Left lung (tissue), 10 donors: ENCODE measurements around the gene MRPL11. TPM values are rescaled to one million over a fixed set of nuclear protein-coding genes. Genes with fewer than 3 reads are reported as not detected.

Experiments
- ATAC-seq: fragments of 200-7000 bp; cut with Tn5 transposase; one replicate; pipeline ENCODE4 v1.9.1; 2020; ENCODE audit warnings: moderate library complexity
- DNase-seq, 4 donors: peaks; one replicate each; pipeline ENCODE4 v3.0.0-alpha.2; 2013 to 2020
- H3K27ac ChIP-seq, 2 donors: fragments of 200-600 bp; sonication (generic) in 1 of 2; one replicate each; pipeline versions ENCODE4 v1.5.0 to v1.8.0; 2020 to 2021
- H3K27me3 ChIP-seq, 2 donors: fragments of 200-600 bp; sonication (generic) in 1 of 2; one replicate each; pipeline versions ENCODE4 v1.5.0 to v1.8.0; 2020 to 2021
- H3K36me3 ChIP-seq, 2 donors: fragments of 200-600 bp; sonication (generic) in 1 of 2; one replicate each; pipeline versions ENCODE4 v1.5.0 to v1.8.0; 2020 to 2021
- H3K4me1 ChIP-seq, 2 donors: fragments of 200-600 bp; one replicate each; pipeline ENCODE4 v1.8.0; 2021
- H3K4me3 ChIP-seq, 2 donors: fragments of 200-600 bp; sonication (generic) in 1 of 2; one replicate each; pipeline versions ENCODE4 v1.5.0 to v1.8.0; 2020 to 2021; ENCODE audit warnings: mild to moderate bottlenecking in 1 of 2
- H3K9me3 ChIP-seq, 2 donors: fragments of 200-600 bp; sonication (generic) in 1 of 2; one replicate each; pipeline versions ENCODE4 v1.5.0 to v1.8.0; 2020 to 2021
- intact Hi-C, 2 donors: fragments of 100-400 bp; cut with DNase I; formaldehyde crosslinking; loops; one replicate each; pipeline versions ENCODE4 v1.11.2 to v1.14.2; 2022
- polyA plus RNA-seq, 6 donors: library from polyadenylated mRNA; unstranded; fragments of 120-200 nt; gene quantifications; one replicate each; pipeline ENCODE4 v1.2.1, GENCODE V29; 2013; ENCODE audit not compliant: insufficient read length in 6 of 6
- total RNA-seq, 2 donors: library from RNA; stranded (reverse); fragmentation: NEBNext Ultra II Directional; extraction: Animal tissue kit (Norgen Biotek cat#: 25700); gene quantifications; one replicate each; pipeline ENCODE4 v1.2.1, GENCODE V29; 2021
- TF ChIP-seq, protein P1 (sequence below), 2 donors: fragments of 200-600 bp; sonication (generic) in 1 of 2; IDR thresholded peaks; one replicate each; pipeline versions ENCODE4 v1.5.0 to v1.8.0; 2021; ENCODE audit warnings: antibody characterized with exemption in 2 of 2
- donor health status: DM: no; HTN: yes; CAD: no.
- donor health status: DM: no; HTN: no; CAD: no.

MRPL11 gene
- total and polyA plus RNA-seq, 8 donors: 29.6 to 73.5 (median 60.3) TPM

DNA sequence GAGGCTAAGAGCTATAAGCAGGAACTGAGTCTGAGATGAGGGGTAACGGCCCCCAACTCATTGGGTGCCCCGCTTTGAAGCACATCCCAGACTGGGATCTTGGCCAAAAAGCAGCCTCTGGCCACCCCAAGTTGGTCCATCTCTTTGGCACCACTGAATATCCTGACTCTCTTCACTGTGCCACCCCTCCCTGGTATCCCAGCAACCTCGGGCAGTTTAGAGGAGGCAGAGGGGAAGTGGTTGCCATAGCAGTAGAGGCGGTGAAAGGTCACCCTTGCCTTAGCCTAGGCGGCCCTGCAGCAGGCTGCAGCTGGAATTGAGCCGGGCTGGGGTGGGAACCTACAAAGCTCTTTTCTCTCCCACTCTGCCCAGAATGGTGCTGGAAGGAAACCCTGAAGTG is 29.1 kb upstream of the MRPL11 start:
- Histone ChIP-seq H3K9me3 (no peaks in the 10 kb centered on the region), H3K36me3 (peaks cover 0 to 9% of the 10 kb centered on the region in 2 donors), H3K4me3 (peak overlapping the region; percentile 48 to 63), H3K27me3 (no peaks in the 10 kb centered on the region), H3K4me1 (peaks cover 9 to 22% of the 10 kb centered on the region in 2 donors), H3K27ac (peak overlapping the region in 1 of 2 donors; percentile 53)
- TF ChIP-seq, protein P1, sequence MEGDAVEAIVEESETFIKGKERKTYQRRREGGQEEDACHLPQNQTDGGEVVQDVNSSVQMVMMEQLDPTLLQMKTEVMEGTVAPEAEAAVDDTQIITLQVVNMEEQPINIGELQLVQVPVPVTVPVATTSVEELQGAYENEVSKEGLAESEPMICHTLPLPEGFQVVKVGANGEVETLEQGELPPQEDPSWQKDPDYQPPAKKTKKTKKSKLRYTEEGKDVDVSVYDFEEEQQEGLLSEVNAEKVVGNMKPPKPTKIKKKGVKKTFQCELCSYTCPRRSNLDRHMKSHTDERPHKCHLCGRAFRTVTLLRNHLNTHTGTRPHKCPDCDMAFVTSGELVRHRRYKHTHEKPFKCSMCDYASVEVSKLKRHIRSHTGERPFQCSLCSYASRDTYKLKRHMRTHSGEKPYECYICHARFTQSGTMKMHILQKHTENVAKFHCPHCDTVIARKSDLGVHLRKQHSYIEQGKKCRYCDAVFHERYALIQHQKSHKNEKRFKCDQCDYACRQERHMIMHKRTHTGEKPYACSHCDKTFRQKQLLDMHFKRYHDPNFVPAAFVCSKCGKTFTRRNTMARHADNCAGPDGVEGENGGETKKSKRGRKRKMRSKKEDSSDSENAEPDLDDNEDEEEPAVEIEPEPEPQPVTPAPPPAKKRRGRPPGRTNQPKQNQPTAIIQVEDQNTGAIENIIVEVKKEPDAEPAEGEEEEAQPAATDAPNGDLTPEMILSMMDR (IDR thresholded peaks at IDR 0.05): no peak
- ATAC-seq (peak; percentile 22), DNase-seq (peak in 2 of 4 donors; percentile 18 to 80)
- intact Hi-C loops: no loop called here

DNA sequence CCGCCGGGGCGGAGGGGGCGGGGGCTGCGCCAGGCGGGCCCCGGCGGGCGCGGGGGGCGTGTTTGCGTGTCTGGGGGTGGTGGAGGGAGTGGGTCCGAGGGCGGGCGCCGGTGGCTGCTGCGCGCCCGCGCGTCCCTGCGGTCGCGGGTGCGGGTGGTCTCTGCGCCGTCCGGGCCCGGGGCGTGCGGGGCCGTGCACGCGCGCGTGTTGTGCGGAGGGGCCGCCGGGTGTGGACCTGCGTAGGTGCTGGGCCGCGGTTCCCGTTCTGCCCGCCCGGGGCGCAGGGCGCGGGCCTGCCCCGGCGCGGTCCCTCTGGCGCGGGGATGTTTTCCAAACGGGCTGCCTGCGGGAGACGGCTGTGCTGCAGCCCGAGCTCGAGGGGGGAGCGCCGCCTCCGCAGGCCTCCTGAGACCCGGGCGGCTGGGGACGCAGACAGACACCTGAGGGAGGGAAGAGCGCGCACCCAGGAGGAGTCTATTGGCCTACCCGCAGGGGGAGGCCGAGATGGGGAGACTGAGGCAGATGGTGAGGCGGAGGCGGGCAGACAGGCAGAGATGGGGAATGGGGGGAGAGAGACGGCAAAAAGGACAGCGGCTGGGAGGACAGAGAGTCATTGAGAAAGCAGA is 28.5 kb upstream of the MRPL11 start:
- Histone ChIP-seq H3K4me3 (peak overlapping the region; percentile 48 to 63), H3K9me3 (no peaks in the 10 kb centered on the region), H3K36me3 (peaks cover 0 to 3% of the 10 kb centered on the region in 2 donors), H3K27me3 (no peaks in the 10 kb centered on the region), H3K4me1 (peaks cover 9 to 22% of the 10 kb centered on the region in 2 donors), H3K27ac (peak overlapping the region in 1 of 2 donors; percentile 61)
- intact Hi-C loops: no loop called here
- peak in 2 of 4 donors; percentile 26 to 87 for DNase-seq
- TF ChIP-seq, protein P1 (IDR thresholded peaks at IDR 0.05): peak in 1 of 2 donors; percentile 20
- peak; percentile 14 for ATAC-seq

DNA sequence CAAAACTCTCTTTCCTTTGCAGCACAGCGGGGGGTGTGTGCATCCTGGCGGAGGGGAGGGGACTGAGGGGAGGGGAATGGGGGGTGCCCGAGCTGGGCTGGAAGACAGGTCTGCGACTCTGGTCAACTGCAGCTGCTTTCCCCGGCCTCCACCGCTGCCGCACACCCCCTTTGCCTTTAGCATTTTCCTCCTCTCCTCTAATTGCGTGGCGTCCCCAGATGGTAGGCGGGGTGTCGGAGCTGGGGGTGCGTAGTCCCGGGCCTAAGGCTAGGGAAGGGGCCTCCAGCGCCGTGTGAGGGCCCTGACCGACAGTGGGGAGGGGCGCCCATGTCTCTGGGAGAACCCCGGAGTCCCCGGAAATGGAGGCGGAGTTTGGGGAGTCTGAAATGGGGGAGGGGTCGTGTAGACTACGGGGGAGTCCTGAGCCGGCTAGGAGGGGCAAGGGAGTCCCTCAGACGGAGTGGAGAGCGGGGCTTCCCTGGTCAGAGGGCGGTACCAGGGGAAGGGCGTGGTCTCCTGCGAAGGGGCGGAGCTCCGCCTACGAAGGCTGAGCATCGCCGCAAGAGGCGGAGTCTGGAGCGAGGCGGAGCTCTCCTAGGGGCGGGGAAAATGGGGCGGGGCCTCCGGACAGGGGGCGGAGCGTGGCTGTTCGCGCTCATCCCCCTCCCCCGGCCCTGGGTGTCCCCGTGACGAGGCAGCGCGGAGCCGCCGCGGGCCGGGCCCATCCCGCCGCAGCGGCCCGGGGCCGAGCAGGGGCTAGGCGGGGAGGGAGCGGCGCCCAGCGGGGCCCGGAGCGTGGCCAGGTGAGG is 27.8 kb upstream of the MRPL11 start, which contains the start of gene PELI3:
PELI3 (plus strand) TSS at position 681 of the 809 bp plus-strand sequence. CDS start 1,224 bp downstream, outside the sequence.
- ATAC-seq (peak; percentile 99), DNase-seq (peak; percentile 92 to 98 (median 96))
- TF ChIP-seq, protein P1 (IDR thresholded peaks at IDR 0.05): no peak
- Histone ChIP-seq H3K27me3 (no peaks in the 10 kb centered on the region), H3K27ac (peak within 1 kb of the TSS; percentile 53 to 61), H3K4me3 (peak within 1 kb of the TSS; percentile 48 to 63), H3K9me3 (no peaks in the 10 kb centered on the region), H3K4me1 (peaks cover 9 to 22% of the 10 kb centered on the region in 2 donors), H3K36me3 (no peaks in the 10 kb centered on the region)
- intact Hi-C loops: no loop called here

DNA sequence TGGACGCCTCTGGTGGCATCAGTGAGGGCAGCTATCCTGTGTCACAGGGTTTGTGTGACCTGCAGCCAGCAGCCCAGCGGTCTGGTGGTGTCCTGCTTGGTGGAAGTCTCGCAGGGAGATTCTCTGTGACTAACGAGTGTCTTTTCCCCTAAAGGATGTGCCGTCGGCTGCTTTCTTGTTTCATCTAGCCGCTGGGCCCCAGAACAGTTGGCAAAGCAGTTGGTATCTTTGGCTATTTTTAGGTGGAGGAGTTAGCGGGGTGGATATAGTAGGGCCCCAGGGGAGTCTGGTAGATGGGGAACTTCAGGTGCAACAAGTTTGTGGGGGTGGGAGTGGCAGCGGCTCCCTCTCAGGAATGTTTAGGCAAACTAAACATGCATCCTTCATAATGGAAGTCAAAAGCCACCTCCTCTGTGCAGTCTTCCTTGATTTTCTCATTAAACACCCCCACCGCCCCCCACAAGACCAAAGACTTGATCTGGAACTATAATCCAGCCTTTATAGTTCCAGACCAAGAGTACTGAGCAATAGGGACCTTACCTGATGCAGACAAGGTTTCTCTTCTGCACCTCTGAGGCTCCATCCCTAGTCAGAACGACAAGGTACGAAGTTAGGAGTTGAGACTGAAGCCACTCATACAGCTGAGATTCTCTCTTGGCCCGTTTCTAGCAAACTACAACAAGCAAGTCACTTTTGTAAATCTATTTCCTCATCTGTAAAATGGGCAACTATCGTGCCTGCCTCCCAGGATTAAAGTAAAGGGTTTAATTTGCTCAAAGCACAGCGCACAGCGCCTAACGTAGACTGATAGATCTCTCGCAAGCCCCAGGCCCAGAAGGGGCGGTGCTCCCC is 27.0 kb upstream of the MRPL11 start:
- Histone ChIP-seq H3K27me3 (no peaks in the 10 kb centered on the region), H3K4me3 (peak overlapping the region; percentile 48 to 63), H3K9me3 (peaks cover 0 to 2% of the 10 kb centered on the region in 2 donors), H3K4me1 (peaks cover 9 to 22% of the 10 kb centered on the region in 2 donors), H3K36me3 (no peaks in the 10 kb centered on the region), H3K27ac (peak overlapping the region in 1 of 2 donors; percentile 61)
- no peak for ATAC-seq
- TF ChIP-seq, protein P1 (IDR thresholded peaks at IDR 0.05): no peak
- intact Hi-C loops: no loop called here
- no peak for DNase-seq
